GM12875 (cell line): ENCODE measurements around the gene PLEKHA6.

Experiments
- H3K4me3 ChIP-seq: one replicate; pipeline ENCODE4 v1.5.1; 2011; ENCODE audit warnings: low read depth, low read length, control low read depth
- CTCF ChIP-seq: IDR thresholded peaks from 2 replicates; pipeline ENCODE4 v1.5.1; 2011; ENCODE audit warnings: low read depth, mild to moderate bottlenecking, control low read depth, inconsistent platforms, low read length, moderate library complexity, borderline replicate concordance; ENCODE audit not compliant: insufficient read depth

The PLEKHA6 gene

DNA sequence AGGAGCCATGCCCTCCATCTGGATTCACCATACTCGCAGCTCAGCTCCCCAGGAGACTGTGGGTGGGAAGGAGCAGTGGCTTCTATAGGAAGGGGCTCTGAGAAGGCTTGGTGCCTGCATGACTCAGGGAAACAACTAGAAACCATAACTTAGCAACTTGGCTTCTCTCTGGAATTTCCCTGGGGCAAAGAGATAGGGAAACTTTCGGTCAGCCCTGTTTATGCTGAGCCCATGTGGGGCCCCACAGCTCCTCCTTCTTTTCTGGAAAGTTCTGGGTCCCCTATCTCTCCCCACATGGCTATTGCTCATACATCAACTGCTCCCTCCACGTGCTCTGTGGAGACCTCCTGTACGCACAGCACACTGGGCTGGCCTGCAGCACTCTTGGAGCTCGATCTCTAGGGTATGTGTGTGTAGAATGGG, 39.3 kb downstream of the PLEKHA6 start:
- no peak overlapping the region for H3K4me3 ChIP-seq
- TF ChIP-seq CTCF = no peak

GRCh38 chr1:204319462-204319861, 40.3 kb downstream of the PLEKHA6 start:
- no peak for TF ChIP-seq CTCF

GRCh38 chr1:204319027-204319426, 40.7 kb downstream of the PLEKHA6 start:
- no peak overlapping the region for H3K4me3 ChIP-seq
- TF ChIP-seq CTCF = no peak

More at GRCh38 chr1:204319462-204319861, 40.3 kb downstream of the PLEKHA6 start:
- H3K4me3 ChIP-seq = no peak overlapping the region

DNA sequence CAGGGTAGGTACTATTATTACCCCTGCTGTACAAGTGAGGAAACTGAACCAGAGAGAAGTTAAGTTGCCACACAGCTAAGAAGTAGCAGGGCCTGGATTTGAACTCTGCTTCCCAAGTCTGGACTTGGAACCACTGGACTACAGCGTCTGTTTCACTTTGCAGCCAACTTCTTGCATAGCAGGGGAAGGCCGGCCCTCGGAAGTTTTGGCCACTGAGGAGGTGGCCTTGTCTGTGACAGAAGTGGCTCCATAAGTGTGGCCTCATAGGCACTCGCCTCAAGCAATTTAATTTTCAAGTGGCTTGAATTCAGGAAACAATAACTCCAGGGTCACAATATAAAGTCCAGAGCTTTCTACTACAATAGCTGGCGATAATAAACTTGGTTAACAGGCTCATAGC, 41.4 kb downstream of the PLEKHA6 start:
- no peak for TF ChIP-seq CTCF
- H3K4me3 ChIP-seq = no peak overlapping the region

- no peak overlapping the region for H3K4me3 ChIP-seq
- TF ChIP-seq CTCF = no peak
Observed at GRCh38 chr1:204317170-204317569, 42.6 kb downstream of the PLEKHA6 start.

GRCh38 chr1:204316164-204316563, 43.6 kb downstream of the PLEKHA6 start:
- no peak overlapping the region for H3K4me3 ChIP-seq
- TF ChIP-seq CTCF = no peak

DNA sequence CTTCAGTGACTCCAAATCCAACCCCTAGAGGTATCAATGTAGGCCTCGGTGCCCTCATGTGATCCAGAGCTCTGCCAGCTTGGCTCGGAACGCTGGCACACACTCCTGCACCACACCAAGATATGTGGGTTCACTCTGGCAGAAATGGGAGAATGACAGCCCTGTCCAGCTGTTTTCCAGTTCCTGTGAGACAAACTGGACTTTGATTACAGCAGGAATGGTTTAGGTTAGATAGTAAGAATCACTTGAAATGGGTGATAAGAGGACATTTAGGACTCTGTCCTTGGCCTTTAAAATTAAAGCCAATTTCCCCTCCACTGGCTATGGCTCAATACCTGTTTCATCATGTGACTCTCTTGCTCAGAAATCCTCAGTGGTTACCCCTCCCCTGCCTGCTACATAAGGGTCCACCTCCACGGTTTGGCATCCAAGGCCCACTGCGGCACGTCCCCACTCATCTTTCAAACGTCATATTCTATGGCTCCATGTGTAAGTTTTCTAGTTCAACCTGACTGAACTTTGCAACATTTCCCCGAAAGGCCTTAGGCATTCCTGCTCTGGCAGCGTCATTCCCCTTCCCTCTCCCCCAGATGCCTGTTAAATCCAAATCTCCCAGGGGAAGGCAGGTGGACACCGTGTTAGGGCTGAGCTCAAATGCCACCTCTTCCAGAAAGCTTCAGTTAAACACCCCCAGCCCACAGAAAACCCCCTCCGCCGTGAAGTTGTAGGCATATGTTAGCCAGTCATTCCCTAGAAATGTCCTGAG, 44.7 kb downstream of the PLEKHA6 start:
- H3K4me3 ChIP-seq = no peak overlapping the region
- no peak for TF ChIP-seq CTCF
